ENCODE data around the gene SEMA3G. TPM values are rescaled to one million over a fixed set of nuclear protein-coding genes. Genes with fewer than 3 reads are reported as not detected.

Gene SEMA3G
- total RNA-seq, 2 donors from 2014 or later = 2.4 to 2.6 TPM

DNA sequence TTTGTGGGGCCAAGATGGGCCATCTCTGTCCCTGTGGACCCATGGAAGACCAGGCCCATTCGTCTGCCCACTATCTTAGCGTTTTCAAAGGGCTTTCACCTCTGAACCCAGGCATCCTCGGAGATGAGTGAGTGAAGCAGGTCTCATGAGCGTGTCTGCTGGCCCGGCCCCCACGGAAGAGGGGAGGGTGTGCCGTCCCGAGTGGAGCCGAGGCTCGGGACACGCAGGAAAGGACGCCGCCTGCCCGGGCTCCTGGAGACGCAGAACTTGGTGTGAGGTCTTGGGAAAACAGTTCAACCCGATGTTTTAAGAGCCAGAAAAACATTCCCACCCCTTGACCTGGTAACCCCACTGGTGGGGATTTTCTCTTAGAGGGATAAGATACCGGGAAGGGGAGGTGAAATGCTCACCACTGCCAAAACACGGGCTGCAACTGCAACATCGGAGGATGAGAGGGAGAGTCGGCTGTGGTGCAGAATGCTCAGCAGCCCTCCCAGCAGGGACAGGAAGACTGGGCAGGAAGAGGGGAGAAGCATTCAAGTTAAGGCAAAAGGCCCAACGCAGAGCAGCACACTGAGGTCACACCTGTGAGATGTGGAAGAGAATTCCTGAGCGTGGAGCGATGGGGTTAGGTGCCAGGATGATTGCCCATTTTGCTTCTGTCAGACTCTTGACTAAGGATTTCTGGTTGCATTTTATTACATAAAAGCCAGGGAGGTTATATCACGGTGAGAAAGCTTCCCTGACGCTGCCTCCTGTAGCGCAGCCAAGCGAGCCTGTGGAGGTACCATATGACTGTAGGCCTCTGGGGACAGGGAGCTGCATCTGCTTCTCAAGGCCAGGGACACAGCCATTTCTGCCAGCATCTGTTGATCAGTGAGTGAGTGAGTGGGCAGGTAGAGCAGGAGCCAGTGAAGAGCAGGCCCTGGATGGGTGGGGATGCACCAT is 36.1 kb upstream of the SEMA3G start:
- intact Hi-C loops (cut with DNase I) = no loop called here

GRCh38 chr3:52479877-52480575 is 35.1 kb upstream of the SEMA3G start:
- H3K27ac ChIP-seq = no peak overlapping the region
- H3K36me3 ChIP-seq = peaks cover 11% of the 10 kb centered on the region
- H3K9ac ChIP-seq (ENCODE audit: low read depth in 2 of 2, low read length in 2 of 2) = no peak overlapping the region
- no peaks in the 10 kb centered on the region for H3K4me1 ChIP-seq
- no peaks in the 10 kb centered on the region for H3K27me3 ChIP-seq
- H3K4me3 ChIP-seq = no peak overlapping the region
- TF ChIP-seq, protein P1, sequence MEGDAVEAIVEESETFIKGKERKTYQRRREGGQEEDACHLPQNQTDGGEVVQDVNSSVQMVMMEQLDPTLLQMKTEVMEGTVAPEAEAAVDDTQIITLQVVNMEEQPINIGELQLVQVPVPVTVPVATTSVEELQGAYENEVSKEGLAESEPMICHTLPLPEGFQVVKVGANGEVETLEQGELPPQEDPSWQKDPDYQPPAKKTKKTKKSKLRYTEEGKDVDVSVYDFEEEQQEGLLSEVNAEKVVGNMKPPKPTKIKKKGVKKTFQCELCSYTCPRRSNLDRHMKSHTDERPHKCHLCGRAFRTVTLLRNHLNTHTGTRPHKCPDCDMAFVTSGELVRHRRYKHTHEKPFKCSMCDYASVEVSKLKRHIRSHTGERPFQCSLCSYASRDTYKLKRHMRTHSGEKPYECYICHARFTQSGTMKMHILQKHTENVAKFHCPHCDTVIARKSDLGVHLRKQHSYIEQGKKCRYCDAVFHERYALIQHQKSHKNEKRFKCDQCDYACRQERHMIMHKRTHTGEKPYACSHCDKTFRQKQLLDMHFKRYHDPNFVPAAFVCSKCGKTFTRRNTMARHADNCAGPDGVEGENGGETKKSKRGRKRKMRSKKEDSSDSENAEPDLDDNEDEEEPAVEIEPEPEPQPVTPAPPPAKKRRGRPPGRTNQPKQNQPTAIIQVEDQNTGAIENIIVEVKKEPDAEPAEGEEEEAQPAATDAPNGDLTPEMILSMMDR (IDR thresholded peaks at IDR 0.05) = no peak
- no peaks in the 10 kb centered on the region for H3K9me3 ChIP-seq
- intact Hi-C loops (cut with DNase I) = no loop called here
- no peak for DNase-seq

More for the DNA sequence above, 36.1 kb upstream of the SEMA3G start:
- Histone ChIP-seq H3K9ac (ENCODE audit: low read depth in 2 of 2, low read length in 2 of 2) (no peak overlapping the region), H3K27me3 (no peaks in the 10 kb centered on the region), H3K9me3 (no peaks in the 10 kb centered on the region), H3K4me3 (no peak overlapping the region), H3K27ac (no peak overlapping the region), H3K4me1 (no peaks in the 10 kb centered on the region), H3K36me3 (peaks cover 11% of the 10 kb centered on the region)
- TF ChIP-seq, protein P1 (IDR thresholded peaks at IDR 0.05) = no peak
- no peak for DNase-seq

- Histone ChIP-seq H3K9me3 (no peaks in the 10 kb centered on the region), H3K36me3 (peaks cover 11% of the 10 kb centered on the region), H3K9ac (ENCODE audit: low read depth in 2 of 2, low read length in 2 of 2) (no peak overlapping the region), H3K27me3 (no peaks in the 10 kb centered on the region), H3K27ac (no peak overlapping the region), H3K4me1 (no peaks in the 10 kb centered on the region), H3K4me3 (no peak overlapping the region)
- DNase-seq = no peak
- TF ChIP-seq, protein P1 (IDR thresholded peaks at IDR 0.05) = no peak
- intact Hi-C loops (cut with DNase I) = no loop called here
Observed at GRCh38 chr3:52479037-52479876, 34.4 kb upstream of the SEMA3G start.

GRCh38 chr3:52477796-52478095 is 32.8 kb upstream of the SEMA3G start:
- Histone ChIP-seq H3K9me3 (no peaks in the 10 kb centered on the region), H3K4me3 (no peak overlapping the region), H3K4me1 (no peaks in the 10 kb centered on the region), H3K27me3 (no peaks in the 10 kb centered on the region), H3K27ac (no peak overlapping the region), H3K36me3 (peaks cover 11% of the 10 kb centered on the region), H3K9ac (ENCODE audit: low read depth in 2 of 2, low read length in 2 of 2) (no peak overlapping the region)
- intact Hi-C loops (cut with DNase I) = no loop called here
- TF ChIP-seq, protein P1 (IDR thresholded peaks at IDR 0.05) = no peak
- no peak for DNase-seq
